Suppressor macrophage treated with lipopolysaccharide for 4 hours (primary cell): ENCODE results near the gene IGFL2.
"Not testable (repeated sequence)": the region's sequence is repeated elsewhere in the genome, so short reads cannot be mapped to it uniquely, and the experiment has no call there.

Experiments
- DNase-seq: peaks from one replicate; pipeline ENCODE4 v3.0.0-alpha.2; 2020

The IGFL2 gene

DNA sequence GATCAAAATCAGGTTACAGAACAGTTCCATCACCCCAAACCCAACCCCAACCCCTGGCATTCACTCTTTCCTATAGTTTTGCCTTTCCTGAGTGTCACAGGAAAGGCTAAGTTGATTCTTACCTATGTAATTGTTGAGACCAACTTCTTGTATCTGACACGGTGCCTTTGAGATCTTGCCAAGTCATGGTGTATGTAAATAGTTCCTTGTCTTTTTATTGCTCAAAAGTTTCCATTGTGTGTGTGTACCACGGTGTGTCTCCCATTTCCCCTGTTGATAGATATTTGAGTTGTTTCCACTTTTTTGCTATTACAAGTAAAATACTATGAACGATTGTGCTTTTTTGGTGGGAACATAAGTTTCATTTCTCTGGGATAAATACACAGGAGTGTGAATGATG lies 3.3 kb upstream of the IGFL2 start:
- no peak for DNase-seq

DNA sequence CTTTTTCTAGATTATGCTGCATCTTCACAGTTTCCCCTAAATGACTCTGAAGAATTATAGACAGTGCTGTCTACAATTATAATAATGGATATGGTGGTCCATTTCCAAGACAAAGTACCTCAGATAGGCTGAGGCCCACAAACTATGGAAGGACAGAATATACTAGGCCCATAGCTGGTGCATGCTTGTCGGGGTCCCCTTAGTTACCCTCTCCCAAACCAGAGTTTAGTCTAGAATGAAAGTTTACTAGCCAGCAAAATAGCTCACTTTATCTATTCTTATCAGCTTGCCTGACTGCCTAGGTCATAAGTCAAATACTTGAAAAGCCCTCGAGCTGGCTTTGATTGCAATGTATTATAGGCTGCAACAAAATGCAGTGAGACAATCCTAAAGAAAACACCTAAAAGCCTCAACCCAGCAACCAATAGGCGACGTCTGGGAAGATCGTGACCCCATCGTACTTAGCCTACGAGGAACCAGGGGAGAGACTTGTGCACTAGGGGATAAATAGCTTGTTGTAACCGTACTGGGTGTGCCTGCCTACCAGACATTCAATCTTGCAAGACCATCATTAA lies 785 bp upstream of the IGFL2 start:
- no peak for DNase-seq

DNA sequence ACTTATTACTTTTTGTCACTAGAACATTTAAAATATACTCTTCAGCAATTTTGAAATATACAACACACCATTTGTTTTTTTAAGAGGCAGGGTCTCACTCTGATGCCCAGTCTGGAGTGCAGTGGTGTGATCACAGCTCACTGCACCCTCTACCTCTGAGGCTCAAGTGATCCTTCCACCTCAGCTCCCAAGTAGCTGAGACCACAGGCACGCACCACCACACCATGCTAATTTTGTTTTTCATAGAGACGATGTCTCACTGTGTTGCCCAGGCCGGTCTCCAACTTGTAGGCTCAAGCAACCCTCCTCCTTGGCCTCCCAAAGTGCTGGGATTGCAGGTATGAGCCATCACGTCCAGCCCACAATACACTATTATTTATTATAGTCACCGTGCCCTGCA lies 2.6 kb downstream of the IGFL2 start:
- DNase-seq, result no peak

- DNase-seq, result no peak
Measured at GRCh38 chr19:46155237-46155636, 7.2 kb downstream of the IGFL2 start.

GRCh38 chr19:46159418-46160232 lies 11.6 kb downstream of the IGFL2 start:
- no peak for DNase-seq

DNA sequence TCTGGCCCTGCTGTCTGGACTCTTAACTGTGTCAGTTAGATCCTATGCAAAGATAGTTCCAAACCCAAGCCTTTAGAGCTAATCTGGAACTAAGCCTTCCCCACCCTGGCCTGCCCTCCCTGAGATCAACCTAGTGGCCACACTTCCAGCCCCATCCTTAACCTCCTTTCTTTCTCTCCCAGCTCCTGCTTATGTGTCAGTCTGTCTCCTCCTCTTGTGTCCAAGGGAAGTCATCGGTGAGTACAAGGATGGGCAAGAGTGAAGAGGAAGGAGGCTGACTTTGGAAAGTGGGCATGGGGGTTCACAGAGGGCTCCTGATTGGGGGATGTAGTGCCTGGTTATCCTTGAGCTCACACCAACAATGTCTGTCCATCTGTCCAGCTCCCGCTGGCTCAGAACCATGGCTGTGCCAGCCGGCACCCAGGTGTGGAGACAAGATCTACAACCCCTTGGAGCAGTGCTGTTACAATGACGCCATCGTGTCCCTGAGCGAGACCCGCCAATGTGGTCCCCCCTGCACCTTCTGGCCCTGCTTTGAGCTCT lies 12.3 kb downstream of the IGFL2 start:
- no peak for DNase-seq

DNA sequence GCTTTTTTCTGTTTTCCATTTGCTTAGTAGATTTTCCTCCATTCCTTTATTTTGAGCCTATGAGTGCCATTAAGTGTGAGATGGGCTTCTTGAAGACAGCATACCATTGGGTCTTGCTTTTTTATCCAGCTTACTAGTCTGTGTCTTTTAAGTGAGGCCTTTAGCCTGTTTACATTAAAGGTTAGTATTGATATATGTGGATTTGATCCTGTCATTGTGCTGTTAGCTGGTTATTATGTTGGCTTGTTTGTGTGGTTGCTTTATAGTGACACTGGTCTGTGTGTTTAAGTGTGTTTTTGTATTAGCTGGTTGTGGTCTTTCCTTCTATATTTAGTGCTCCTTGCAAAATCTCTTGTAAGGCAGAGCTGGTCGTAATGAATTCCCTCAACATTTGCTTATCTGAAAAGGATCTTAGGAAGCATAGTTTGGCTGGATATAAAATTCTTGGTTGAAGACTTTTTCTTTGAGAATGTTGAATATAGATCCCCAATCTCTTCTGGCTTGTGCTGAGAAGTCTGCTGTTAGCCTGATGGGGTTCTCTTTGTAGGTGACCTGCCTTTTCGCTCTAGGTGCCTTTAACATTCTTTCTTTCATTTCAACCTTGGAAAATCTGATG lies 13.7 kb downstream of the IGFL2 start:
- not testable (repeated sequence) for DNase-seq

GRCh38 chr19:46162731-46163130 lies 14.7 kb downstream of the IGFL2 start:
- DNase-seq, result no peak

GRCh38 chr19:46173886-46174480 lies 25.9 kb downstream of the IGFL2 start:
- DNase-seq, result no peak

DNA sequence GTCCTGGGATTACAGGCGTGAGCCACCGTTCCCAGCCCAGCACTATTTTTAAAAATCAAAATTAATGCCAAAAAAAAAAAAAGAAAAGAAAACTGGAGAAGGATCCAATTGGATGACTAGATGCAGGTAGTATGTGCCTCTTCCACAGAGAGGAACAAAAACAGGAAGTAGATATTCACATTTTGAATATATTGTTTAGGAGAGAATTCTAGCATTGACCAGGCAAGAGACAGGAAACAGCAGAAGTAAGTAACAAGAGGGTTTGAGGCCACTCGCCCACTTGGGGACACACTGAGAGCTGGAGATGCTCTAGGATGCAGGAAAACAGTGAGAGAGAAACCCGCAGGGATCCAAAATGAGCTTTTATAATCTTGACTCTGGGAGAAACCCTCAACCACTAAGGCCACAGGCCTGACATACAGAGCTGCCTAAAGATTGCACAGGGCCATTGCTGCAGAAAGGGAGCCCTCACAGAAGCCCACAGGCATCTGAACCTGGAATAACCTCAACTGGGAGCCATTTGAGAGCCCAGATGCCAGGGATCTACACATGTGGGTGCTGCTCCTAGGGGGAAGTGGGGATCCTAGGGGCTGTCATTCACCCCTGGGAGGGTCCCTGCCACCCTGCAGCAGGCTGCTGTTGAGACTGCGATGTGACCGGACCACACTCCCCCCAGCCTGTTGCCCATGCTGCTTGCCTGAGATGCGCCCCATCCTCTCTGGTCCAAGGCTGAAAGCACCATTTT lies 28.2 kb downstream of the IGFL2 start:
- no peak for DNase-seq

GRCh38 chr19:46179076-46179759 lies 31.2 kb downstream of the IGFL2 start:
- DNase-seq, result no peak

GRCh38 chr19:46180701-46181387 lies 32.8 kb downstream of the IGFL2 start:
- no peak for DNase-seq

DNA sequence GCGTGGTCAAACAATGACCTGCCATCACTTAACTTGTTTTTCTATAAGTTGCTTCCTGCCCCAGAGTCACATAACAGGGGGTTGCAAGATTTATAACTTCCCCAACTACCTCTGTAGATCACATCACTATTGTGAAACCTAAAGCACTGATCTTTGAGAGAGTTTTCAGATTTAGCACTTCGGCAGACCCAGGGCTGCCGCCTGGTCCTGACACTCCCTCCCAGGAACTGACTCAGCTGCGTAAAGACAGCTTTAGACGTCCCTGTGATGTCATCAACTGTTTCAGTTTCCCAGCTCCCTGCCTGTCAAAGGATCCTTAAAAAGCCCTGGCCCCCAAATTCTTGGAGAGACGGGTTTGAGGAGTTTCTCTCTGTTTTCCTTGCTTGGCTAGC lies 33.3 kb downstream of the IGFL2 start:
- DNase-seq, result peak; percentile 97

- DNase-seq, result no peak
Measured at GRCh38 chr19:46182476-46182875, 34.4 kb downstream of the IGFL2 start.

GRCh38 chr19:46184775-46185710 lies 37.0 kb downstream of the IGFL2 start:
- DNase-seq, result peak; percentile 72

GRCh38 chr19:46186101-46186716 lies 38.2 kb downstream of the IGFL2 start:
- no peak for DNase-seq

DNA sequence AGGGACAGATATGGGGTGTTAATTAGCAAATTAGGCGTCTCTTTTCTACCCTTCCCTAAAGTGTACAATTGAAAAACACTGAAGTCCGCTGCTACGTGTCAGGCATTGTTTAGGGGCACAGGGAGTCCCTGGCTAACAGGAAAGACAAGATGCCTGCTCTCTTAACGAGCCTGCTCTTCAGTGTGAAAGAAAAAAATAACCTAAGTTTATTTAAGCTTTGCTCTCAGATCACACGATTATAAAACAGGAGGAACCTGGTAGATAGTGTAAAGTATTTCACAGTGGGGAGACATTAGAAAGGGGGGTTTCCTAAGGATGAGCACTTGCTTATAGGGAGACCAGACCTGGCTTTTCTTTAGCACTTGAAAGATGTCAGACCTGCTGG lies 38.7 kb downstream of the IGFL2 start:
- DNase-seq, result no peak

GRCh38 chr19:46189971-46190888 lies 42.2 kb downstream of the IGFL2 start:
- peak; percentile 22 for DNase-seq

DNA sequence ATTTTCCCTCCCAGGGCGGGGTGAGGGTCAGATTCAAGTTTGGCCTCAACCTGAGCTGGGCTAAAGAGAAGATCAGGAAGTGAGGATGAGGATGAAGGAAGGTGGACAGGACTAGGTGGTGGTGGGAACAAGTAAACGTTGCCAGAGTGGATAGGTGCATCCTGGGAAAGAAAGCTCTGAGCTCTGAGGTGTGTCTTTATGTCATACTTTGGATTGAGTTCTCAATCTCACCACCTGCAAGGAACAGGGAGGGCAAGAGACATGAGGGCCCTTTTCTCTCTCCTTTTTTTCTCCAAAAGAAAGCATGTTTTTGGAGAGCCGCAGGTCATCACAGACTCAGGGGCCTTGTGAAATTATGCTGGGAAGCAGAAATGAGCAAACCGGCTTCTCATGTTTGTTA lies 43.3 kb downstream of the IGFL2 start:
- no peak for DNase-seq
